ENCODE measurements around the gene SDK1. TPM values are rescaled to one million over a fixed set of nuclear protein-coding genes. Genes with fewer than 3 reads are reported as not detected.

SDK1 gene
- total and polyA plus RNA-seq, 8 donors = 1.6 to 11.2 (median 6.6) TPM

DNA sequence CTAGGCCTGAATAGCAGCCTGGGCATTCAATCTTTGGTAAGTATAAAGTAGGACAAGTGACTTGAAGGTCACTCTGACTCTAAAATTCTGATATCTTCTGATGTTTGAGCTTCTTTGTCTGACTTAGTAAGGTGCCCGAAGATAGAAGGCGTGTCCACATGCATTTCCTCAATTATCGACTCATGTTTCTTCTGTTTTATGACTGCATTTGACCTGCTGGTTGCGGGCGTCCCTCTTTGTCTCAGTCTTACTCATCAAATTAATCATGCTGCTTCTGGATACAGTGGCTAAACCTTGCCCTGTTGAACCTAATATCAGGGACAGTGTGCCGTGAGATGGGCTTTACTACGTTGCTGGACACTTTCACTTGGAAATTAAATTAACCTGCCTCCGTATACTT is 534.1 kb downstream of the SDK1 start:
- TF ChIP-seq, protein P1, sequence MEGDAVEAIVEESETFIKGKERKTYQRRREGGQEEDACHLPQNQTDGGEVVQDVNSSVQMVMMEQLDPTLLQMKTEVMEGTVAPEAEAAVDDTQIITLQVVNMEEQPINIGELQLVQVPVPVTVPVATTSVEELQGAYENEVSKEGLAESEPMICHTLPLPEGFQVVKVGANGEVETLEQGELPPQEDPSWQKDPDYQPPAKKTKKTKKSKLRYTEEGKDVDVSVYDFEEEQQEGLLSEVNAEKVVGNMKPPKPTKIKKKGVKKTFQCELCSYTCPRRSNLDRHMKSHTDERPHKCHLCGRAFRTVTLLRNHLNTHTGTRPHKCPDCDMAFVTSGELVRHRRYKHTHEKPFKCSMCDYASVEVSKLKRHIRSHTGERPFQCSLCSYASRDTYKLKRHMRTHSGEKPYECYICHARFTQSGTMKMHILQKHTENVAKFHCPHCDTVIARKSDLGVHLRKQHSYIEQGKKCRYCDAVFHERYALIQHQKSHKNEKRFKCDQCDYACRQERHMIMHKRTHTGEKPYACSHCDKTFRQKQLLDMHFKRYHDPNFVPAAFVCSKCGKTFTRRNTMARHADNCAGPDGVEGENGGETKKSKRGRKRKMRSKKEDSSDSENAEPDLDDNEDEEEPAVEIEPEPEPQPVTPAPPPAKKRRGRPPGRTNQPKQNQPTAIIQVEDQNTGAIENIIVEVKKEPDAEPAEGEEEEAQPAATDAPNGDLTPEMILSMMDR (IDR thresholded peaks at IDR 0.05) = no peak
- TF ChIP-seq POLR2A (IDR thresholded peaks at IDR 0.05) (no peak), POLR2AphosphoS5 (IDR thresholded peaks at IDR 0.05) (no peak)
- Histone ChIP-seq H3K9me3 (no peaks in the 10 kb centered on the region), H3K4me3 (no peak overlapping the region), H3K27ac (no peak overlapping the region), H3K27me3 (no peaks in the 10 kb centered on the region), H3K36me3 (no peaks in the 10 kb centered on the region), H3K4me1 (no peaks in the 10 kb centered on the region)
- DNase-seq = peak in 1 of 2 donors; percentile 20
- 84 to 95% (median 94%) methylated on average over 8 of the region's 8 CpGs for WGBS, 5 donors
- intact Hi-C loops (cut with DNase I; ENCODE audit: low total_unique reads) = no loop called here

DNA sequence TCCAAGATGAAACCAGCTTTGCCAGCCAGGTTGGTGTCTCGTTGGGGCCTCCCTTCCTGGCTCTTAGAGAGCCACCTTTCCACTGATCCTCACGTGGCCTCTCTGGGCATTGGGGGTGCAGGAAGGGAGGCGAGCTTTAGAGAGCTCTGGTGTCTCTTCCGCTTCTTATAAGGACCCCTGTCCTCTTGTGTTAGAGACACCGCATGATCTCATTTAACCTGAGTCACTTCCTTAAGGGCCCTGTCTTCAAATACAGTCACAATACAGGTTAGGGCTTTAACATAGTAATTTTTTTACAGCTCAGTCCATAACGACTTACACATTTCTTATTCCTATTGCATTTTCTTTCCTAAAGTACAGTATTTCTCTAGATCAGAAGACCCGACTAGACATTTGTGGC is 535.8 kb downstream of the SDK1 start:
- Histone ChIP-seq H3K4me1 (no peaks in the 10 kb centered on the region), H3K4me3 (no peak overlapping the region), H3K27ac (no peak overlapping the region), H3K36me3 (no peaks in the 10 kb centered on the region), H3K27me3 (no peaks in the 10 kb centered on the region), H3K9me3 (no peaks in the 10 kb centered on the region)
- WGBS, 5 donors = 81 to 91% (median 87%) methylated on average over 7 of the region's 7 CpGs
- no peak for DNase-seq
- intact Hi-C loops (cut with DNase I; ENCODE audit: low total_unique reads) = no loop called here
- TF ChIP-seq POLR2AphosphoS5 (IDR thresholded peaks at IDR 0.05) (no peak), POLR2A (IDR thresholded peaks at IDR 0.05) (no peak), EP300 (IDR thresholded peaks at IDR 0.05) (no peak)
- TF ChIP-seq, protein P1 (IDR thresholded peaks at IDR 0.05) = no peak

DNA sequence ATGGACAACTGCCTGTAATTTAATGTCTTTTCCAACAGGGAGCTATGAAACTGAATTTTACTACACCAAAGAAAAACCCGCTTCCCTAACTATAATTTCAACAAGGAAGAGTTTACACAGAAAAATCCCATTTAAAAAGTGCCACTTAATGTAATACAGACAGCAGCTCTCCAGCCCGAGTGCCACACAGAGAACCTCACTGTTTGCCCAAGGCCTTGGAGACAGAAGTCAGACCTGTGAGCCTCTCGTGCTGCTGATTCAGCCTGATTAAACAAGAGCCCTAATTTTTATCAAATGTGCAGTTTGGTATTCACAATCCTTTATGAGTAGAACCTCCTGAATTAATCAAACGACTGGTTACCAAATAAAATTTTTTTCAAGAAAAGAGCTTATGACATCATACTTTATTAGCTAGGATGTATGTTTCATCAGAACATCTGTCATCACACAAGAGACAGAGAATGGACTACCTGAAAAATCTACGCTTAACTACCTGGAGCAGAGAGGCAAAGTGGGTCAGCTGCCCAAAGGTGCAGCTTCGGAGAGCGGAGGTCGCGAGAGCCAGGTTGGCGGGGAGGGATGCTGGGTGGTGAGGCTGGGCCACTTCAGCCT is 543.6 kb downstream of the SDK1 start:
- Histone ChIP-seq H3K4me3 (no peak overlapping the region), H3K9me3 (no peaks in the 10 kb centered on the region), H3K27ac (no peak overlapping the region), H3K36me3 (no peaks in the 10 kb centered on the region), H3K27me3 (no peaks in the 10 kb centered on the region), H3K4me1 (no peaks in the 10 kb centered on the region)
- no peak for TF ChIP-seq POLR2AphosphoS5 (IDR thresholded peaks at IDR 0.05)
- TF ChIP-seq, protein P1 (IDR thresholded peaks at IDR 0.05) = no peak
- no peak for TF ChIP-seq POLR2A (IDR thresholded peaks at IDR 0.05)
- TF ChIP-seq EP300 (IDR thresholded peaks at IDR 0.05) = no peak
- DNase-seq = no peak
- 76 to 87% (median 84%) methylated on average over 10 of the region's 10 CpGs for WGBS, 5 donors
- intact Hi-C loops (cut with DNase I; ENCODE audit: low total_unique reads) = no loop called here

DNA sequence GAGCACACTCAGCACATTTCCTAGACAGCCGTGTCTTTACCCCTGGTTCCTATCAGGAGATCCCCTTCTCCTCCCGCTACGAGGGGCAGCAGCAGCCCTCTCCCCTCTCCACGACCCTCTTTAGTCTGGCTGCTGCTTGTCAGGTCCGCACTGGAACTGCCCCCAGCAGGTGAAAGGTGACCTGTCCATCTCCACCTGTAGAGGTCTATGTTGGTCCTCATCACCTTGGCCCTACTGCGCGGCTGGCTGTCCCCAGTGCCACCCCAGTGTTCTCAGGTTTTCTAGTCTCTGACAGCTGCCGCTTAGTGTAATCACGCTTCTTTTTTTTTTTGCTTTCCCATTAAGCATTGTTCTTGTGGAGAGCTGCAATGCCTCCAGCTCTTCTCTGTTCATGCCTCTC is 545.7 kb downstream of the SDK1 start:
- intact Hi-C loops (cut with DNase I; ENCODE audit: low total_unique reads) = no loop called here
- Histone ChIP-seq H3K36me3 (no peaks in the 10 kb centered on the region), H3K4me1 (no peaks in the 10 kb centered on the region), H3K4me3 (no peak overlapping the region), H3K9me3 (no peaks in the 10 kb centered on the region), H3K27me3 (no peaks in the 10 kb centered on the region), H3K27ac (no peak overlapping the region)
- no peak for TF ChIP-seq EP300 (IDR thresholded peaks at IDR 0.05)
- TF ChIP-seq, protein P1 (IDR thresholded peaks at IDR 0.05) = no peak
- TF ChIP-seq POLR2AphosphoS5 (IDR thresholded peaks at IDR 0.05) = no peak
- no peak for TF ChIP-seq POLR2A (IDR thresholded peaks at IDR 0.05)
- 81 to 94% (median 87%) methylated on average over 9 of the region's 9 CpGs for WGBS, 5 donors
- no peak for DNase-seq
